GM18861 (cell line): Measurements from ENCODE around the gene CEBPG.

Source experiments
- ATAC-seq: cut with Tn5 transposase; IDR thresholded peaks from one replicate; pipeline ENCODE4 v1.9.1; 2021; ENCODE audit not compliant: unreplicated experiment

Gene CEBPG

GRCh38 chr19:33405553-33406461 lies 32.3 kb downstream of the CEBPG start:
- ATAC-seq = no peak

DNA sequence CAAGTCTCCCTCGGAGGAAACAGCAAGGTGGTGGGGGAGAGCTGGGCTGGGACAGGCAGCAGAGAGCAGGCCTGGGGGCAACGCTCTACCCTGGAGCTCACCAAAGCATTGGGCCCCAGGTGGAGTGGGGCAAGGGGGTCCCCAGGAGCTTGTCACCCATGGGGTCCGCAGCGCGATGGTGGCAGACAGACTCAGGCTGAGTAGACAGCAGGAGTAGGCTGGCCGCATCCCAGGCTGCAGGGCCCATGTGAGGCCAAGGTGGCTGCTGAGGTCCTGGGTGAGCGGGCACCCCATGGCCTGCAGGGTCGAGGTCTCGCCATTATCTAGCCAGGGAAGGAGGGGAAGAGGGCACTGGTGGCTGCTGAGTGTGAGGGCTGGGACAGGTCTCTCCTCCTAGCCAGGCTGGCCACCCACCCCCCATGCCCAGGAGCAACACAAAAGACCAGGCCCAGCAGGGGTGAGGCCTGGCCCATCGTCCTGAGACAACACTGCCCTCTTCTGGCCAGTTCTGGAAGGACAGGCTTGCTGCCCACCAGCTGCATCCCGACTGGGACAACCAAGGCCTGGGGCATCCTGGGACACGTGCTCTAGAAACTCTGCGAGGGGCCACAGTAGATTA lies 33.1 kb downstream of the CEBPG start:
- no peak for ATAC-seq

GRCh38 chr19:33407140-33407551 lies 33.6 kb downstream of the CEBPG start:
- no peak for ATAC-seq

DNA sequence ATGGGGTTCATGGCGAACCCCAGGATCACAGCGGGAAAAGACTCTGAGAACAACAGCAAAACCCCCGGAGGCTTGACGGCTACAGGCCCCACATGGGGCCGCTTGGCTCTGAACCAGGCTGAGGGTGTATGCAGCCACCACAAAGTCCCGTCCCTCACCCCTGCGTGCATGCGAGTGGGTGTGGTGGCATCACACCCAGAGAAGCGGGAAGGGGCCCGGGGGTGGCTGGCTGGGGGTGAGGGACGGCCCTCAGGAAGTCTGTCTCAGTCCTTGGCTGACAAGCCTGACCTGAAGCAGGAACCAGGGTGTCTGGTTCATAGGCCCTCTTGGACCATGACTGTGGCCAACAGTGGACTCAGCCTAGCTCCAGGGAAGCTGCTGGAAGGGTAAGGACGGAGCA lies 34.2 kb downstream of the CEBPG start:
- no peak for ATAC-seq

DNA sequence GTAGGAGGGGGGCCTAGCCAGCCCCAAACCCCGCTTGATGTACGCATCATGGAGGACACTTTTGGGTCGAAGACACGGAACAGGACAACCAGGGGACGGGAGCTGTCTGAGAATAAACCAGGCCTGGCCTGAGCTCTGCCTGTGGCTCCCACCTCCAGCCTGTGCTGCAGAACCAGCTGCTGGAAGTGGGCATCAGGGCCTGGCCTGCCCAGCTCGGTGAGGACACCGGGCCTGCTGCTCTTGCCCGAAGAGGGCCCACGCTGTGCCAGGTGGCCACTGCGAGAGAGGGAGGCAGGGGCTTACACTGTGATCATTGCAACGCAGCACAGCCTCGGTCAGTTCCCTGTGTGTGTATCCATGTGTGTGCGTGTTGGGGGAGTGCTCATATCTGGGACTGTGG lies 34.6 kb downstream of the CEBPG start:
- no peak for ATAC-seq

GRCh38 chr19:33408538-33409434 lies 35.3 kb downstream of the CEBPG start:
- no peak for ATAC-seq

DNA sequence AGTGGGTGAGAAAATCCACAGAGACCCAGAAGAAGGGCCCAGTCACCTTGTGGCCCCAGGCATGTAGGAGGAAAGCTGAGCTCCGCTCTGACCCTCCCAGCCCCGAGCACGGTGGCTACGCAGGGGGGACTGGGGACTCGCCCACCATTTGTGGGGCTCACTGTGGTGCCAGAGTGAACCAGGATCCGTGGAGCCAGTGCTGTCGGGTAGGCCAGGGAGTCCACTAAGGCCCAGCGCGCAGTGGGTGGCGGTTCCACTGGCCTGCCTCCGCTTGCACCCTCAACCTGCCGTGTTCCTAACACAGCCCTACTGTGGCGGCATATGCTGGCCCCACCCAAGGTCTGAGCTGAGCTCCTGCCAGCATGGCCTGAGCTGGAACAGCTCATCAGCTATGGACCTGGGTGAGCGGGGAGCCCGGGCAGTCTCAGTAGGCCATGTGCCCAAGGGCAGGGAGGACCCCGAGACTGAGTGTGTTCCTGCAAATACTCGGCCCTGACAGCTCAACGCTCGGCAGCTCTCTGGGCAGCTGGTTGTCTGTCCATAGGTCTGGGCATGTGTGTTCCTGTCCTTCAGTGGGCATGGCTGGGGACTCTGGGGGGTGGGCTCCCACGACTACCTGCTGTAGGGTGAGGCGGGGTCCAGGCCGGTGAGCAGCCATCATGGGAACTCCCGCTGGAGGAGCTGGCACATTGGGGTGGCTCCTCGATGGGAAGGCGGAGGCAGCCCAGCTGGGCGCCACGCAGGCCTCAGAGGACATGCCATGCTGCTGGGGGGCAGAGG lies 36.6 kb downstream of the CEBPG start:
- ATAC-seq = no peak

DNA sequence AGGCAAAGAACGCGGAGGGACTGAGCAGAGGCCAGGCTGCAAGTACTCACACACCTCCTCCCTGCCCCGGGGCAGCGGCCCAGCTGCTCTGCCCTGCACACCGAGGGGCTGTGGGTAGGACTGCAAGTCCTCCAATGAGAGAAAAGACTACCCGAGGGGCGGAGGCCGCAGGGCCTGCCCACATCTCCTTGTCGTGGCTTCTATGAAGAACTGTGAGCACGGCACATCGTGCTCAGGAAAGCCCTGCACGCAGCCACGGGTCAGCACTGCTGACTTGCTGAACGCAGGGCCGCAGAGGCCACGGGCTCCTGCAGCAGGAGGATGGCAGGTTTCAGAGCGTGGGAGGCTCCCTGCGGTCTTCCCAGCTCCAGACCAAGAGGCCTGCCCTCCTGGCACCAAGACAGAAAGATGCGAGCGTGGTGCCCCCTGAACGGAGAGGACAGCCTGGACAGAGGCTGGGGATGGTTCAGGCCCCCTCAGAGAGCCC lies 37.4 kb downstream of the CEBPG start:
- ATAC-seq = no peak

DNA sequence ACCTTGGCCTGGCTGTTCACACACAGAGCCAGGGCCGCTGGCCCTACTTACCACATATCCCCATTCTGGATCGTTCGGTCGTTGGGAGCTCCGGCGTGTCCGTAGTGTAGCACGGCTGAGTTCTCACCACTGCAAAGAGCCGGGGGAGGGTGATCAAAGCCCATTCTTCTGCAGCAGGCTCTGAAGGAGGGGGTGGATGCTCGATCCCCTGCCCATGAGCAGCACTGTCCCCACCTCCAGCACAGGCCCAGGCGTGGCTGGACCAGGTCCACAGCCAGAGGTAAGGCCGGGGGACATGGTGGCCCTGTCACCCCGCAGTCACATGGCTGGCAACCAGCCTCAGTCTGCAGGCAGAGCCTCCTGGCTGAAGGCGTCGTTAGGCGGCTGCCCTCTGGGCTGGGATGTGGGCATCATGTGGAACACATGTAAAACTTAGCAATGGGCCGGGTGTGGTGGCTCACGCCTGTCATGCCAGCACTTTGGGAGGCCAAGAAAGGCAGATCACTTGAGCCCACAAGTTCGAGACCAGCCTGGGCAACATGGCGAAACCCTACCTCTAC lies 38.2 kb downstream of the CEBPG start:
- ATAC-seq = no peak

- no peak for ATAC-seq
Measured at GRCh38 chr19:33412601-33413425, 39.3 kb downstream of the CEBPG start.

DNA sequence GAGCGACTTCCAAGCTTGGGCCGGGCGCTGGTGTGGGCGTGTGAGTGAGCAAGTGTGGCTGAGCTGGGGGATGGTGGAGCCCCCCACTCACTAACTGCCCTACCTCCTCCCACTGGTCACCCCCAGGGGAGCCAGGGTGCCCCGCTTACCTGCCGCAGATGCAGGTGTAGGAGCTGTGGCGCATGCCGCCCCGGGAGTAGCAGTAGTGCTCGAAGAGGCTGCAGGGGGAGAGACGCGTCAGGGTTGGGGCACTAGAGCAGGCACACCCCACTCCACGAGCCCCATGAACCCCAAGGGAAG lies 39.9 kb downstream of the CEBPG start:
- ATAC-seq = no peak

GRCh38 chr19:33413868-33414666 lies 40.6 kb downstream of the CEBPG start:
- no peak for ATAC-seq

GRCh38 chr19:33414667-33415605 lies 41.4 kb downstream of the CEBPG start:
- no peak for ATAC-seq

GRCh38 chr19:33416307-33417215 lies 43.1 kb downstream of the CEBPG start:
- ATAC-seq = no peak

GRCh38 chr19:33417751-33418150 lies 44.2 kb downstream of the CEBPG start:
- ATAC-seq = no peak

DNA sequence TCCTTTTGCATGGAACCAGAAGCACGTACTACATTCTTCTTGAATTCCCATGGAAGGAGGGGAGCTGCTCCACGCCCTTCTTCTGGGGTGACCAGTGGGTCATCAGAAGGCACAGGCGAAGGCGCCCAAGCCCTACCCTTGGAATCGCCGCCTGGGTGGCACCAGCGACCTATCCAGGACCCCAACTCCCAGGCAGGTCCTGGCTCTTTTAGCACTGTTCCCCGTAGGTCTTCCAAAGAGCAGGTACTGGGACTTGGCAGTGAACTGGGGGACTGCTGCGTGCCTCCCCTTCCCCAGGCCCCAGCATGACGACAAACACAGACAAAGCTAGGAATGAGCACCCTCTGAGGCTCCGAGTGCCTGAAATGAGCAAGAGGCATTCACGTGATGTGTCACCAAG lies 45.0 kb downstream of the CEBPG start:
- ATAC-seq = no peak
